ENCODE results near the gene SLC44A5. TPM values are rescaled to one million over a fixed set of nuclear protein-coding genes. Genes with fewer than 3 reads are reported as not detected.

Gene SLC44A5
- total RNA-seq, 1 experiment from 2014 or later, result 0.12 TPM

DNA sequence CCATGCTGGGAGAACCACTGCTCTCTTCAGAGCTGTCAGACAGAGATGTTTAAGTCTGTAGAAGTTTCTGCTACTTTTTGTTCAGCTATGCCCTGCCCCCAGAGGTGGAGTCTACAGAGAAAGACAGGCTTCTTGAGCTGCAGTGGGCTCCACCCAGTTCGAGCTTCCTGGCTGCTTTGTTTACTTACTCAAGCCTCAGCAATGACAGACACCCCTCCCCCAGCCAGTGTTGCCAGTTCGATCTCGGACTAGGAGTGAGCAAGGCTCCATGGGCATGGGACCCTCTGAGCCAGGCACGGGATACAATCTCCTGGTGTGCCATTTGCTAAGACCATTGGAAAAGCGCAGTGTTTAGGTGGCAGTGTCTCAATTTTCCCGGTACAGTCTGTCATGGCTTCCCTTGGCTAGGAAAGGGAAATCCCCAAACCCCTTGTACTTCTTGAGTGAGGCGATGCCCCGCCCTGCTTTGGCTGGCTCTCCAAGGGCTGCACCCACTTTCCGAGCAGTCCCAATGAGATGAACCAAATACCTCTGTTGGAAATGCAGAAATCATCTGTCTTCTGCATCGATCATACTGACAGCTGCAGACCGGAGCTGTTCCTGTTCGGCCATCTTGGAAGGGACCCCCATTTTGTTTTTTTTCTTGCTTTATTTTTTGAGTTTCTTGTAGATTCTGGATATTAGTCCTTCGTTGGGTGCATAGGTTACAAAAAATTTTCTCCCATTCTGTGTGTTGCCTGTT, 429.5 kb downstream of the SLC44A5 start:
- peak; percentile 46 for DNase-seq (ENCODE audit: low read depth)

DNA sequence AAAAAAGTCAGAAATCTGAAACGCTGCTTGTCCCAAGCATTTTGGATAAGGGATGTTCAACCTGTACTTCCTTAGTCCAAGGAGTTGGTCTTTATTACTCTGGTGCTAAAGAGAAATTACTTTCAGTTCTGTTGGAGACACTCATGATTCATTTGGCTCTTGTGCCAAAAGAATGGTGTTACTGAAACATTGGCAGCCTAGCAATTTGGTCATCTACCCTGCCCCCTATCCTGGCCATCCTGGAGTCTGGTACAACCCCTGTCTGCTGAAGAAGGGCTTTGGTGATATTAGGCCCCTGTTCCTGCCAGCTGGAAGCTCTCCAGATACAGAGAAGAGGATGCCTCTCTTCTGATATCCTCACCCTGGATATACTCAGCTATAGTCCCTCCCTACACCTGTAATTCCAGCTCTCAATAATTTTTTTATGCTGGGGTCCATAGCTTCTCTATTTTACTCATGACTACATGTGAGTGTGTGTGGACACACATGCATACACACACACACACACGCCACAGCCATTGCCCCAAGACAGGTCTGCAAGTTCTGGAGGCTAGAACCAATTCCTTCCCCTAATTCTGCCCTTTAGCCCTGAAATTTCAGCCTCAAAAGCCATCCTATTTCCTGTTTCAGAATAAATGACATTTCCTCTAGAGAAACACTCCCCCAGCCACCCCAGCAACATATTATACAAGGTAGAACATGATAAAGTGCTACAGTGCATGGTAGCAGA, 436.7 kb downstream of the SLC44A5 start:
- DNase-seq (ENCODE audit: low read depth), result peak; percentile 69

DNA sequence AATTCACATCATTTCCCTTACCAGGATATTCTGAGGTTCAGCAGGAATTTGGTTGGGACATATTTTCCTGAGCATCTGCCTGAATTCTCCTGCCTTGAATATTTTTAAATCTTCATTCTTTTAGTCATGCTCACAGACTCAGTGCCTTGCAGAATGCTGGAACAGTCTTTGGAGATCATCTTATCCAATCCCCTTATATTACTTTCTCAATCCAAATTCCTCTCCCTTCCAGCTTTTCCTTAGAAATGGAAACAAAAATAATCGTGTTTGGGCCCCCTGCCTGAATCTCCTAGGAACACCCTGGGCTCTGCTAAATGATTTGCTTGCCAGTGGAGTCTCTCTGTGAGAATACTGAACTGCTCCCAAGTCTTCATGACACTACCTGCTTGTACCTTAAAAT, 438.4 kb downstream of the SLC44A5 start:
- DNase-seq (ENCODE audit: low read depth), result no peak

DNA sequence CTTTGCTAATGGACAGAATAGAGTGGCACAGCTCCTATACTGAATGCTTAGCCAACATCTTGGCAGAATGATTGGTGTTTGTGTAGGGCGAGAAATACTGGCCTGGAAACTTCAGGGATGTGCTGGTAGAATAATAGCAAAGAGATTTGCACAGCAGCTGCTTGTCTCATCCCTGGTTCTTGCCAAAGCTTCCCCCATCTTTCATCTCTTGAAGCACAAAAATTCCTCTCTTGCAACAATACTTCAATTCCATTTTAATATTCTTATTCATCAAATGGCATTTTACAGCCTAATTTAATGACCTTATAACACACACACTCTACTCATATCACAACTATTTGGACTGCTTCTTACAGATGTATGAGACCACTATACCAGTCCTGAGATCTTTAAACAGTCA, 439.0 kb downstream of the SLC44A5 start:
- DNase-seq (ENCODE audit: low read depth), result no peak

DNA sequence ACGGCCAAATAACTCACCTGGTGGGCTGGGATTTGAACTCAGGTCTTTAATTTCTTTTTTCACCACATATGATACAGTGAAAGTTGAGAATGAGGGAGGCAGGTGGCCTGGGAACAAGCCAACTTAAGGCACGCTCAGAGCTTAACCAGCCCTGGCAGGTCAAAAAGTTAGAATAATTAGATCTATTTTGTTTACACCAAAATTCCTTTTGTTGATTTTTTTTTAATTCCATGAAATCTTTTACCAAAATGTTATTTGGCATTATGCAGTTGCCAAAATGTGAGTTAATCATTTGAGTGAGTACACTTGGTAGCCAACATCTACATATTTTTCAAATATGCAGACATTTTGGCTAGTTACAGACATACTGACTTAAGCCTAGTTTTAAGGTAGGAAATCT, 439.9 kb downstream of the SLC44A5 start:
- DNase-seq (ENCODE audit: low read depth), result no peak

DNA sequence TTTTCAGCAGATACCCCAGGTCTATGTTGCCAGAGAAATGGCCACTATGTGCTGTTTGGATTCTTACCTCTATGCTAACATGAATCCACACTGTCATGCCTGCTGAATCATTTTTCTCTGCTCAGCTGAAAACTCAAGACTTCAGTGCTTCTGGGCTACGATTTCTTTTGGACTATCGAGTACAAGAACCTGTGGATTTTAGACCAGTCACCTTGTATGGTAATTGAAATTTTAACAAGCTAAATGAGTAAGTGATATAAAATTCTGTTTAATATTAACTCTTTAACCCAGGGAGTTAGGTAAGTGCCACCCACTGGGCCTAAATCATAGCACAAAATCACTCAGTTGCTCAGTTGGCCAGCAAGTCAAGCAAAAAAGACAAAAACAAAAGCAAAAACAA, 440.9 kb downstream of the SLC44A5 start:
- DNase-seq (ENCODE audit: low read depth), result no peak

DNA sequence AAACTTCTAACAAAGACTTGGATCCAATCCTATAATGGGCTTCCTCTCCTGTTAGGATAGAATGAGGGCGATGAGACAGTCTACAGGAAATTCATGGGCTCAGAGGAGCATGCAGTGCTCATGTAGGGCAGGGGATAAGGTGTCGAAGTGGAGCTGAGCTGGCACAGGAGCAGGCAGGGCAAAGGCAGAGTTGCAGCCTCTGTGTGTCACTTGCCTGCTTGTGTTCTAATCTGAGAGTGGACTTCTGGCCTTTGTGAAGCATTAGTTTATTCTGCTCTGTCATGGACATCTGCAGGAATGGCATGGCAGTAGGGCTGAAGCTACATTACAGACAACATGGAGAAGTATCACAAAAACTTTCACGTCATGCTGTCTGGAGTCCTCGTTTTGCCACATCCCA, 444.1 kb downstream of the SLC44A5 start:
- DNase-seq (ENCODE audit: low read depth), result no peak

DNA sequence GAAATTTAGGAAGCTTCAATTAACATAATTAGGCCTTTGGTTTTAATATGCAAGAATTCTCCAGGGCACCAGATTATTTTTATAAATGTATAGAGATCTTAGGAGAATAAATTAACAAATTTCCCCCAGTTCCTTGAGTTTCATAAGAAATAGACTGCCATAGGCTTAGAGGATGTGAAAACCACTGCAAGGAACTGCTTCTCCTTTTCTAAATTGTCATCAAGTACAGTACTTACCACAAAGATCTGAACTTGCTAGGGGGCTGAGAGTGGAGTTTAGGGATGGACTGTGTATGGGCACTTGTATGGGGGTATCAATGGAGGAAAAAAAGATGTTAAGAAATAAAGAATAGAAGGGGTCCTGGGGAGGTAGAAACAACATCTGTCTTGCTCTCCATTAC, 445.6 kb downstream of the SLC44A5 start:
- no peak for DNase-seq (ENCODE audit: low read depth)

DNA sequence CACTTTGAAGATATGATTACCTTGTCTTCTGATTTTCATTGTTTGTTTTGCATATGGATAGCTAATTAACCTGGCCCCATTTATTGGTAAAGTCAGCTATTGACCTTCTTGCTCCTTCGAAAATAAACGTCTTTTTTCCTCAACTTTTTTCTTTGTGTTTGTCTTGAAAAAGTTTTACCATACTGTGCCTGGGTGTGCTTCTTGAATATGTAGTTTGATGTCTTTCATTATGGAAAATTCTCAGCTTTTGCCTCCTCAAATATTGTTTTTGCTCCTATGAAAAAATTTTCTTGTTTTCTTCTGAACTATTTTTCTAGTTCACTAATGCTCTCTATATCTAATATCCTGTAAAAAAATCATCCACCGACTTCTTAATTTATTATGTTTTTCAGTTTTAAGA, 451.8 kb downstream of the SLC44A5 start:
- DNase-seq (ENCODE audit: low read depth), result no peak

Other genes with a start within 250 kb of the SLC44A5 start
- gene ACADM, start 113.6 kb upstream of the SLC44A5 start, total RNA-seq (2014; rRNA removed; shearing (Covaris generic)), result 34.7 and 53.2 TPM in 2 replicates
- 111 and 115 TPM in 2 replicates for gene RABGGTB, start 175.1 kb upstream of the SLC44A5 start, total RNA-seq (2014; rRNA removed; shearing (Covaris generic))
- 0.10 TPM in 1 of 2 replicates, not detected in the other for gene MSH4, start 185.8 kb upstream of the SLC44A5 start, total RNA-seq (2014; rRNA removed; shearing (Covaris generic))

Data from RPMI7951 (cell line).